SK-N-SH treated with all-trans-retinoic acid at 6 μM for 48 hours (cell line): ENCODE data around the gene AAMP.

Experiments
- ARNTL ChIP-seq: fragments of 450-650 bp; formaldehyde crosslinking; IDR thresholded peaks from 2 replicates; pipeline ENCODE4 v1.5.0; 2020; ENCODE audit warnings: low read depth, mild to moderate bottlenecking, moderate library complexity, borderline replicate concordance
- SNAI2 ChIP-seq: fragments of 250-450 bp; sonication (Bioruptor Pico); IDR thresholded peaks from 2 replicates; pipeline ENCODE4 v1.5.0; 2020; ENCODE audit warnings: mild to moderate bottlenecking, moderate library complexity
- ZNF565 ChIP-seq: fragments of 450-650 bp; formaldehyde crosslinking; conservative IDR thresholded peaks from 2 replicates; pipeline ENCODE4 v1.5.0; 2020; ENCODE audit warnings: low read depth, mild to moderate bottlenecking, moderate library complexity
- ZNF8 ChIP-seq: fragments of 450-650 bp; formaldehyde crosslinking; IDR thresholded peaks from 2 replicates; pipeline ENCODE4 v1.5.0; 2020; ENCODE audit warnings: mild to moderate bottlenecking, moderate library complexity
- TF ChIP-seq, protein P1 (sequence below): fragments of 250-450 bp; sonication (Bioruptor Pico); IDR thresholded peaks from 2 replicates; pipeline ENCODE4 v1.5.1; 2021; ENCODE audit warnings: mild to moderate bottlenecking, moderate library complexity

DNA sequence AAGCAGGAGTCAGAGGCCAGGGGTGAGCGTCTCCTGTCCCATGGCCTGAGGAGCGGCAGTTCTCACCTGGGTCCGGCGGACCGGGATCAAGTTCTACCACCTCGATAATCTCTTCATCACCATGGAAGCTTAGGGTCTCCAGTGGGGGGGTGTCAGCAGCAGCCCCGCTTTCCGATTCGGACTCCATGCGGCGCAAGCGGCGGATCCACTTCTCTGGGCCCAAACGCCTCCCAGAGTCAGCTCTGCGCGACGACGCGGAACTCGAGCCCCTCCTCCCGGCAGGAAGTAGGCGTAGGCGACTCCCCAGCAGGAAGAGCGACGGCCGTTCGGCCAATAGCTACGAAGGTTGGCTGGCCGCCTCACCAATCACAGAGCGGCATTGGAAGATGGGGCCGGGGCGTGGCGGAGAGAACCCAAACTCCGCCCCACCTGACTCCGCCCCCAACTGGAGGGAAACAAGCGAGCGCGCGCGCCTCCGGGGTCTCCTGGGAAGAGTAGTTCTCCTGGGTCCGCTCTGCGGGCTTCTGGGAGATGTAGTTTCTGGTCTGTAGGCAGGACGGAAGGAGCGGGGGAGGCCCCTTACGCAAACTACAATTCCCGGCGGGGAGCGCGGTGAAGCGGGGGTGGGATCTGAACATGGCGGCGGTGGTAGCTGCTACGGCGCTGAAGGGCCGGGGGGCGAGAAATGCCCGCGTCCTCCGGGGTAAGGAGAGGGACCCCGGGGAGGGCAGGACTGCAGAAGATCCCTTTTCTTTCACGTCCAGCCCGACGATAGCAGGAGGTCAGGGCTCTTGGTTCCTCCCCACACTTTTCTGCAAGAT is at the start of gene AAMP, which contains the start of gene PNKD:
- TF ChIP-seq ARNTL (CRISPR knock-in tag), result no peak
- no peak for TF ChIP-seq SNAI2 (CRISPR knock-in tag)
- TF ChIP-seq ZNF8, result no peak
- no peak for TF ChIP-seq ZNF565 (CRISPR knock-in tag)
- TF ChIP-seq, protein P1, sequence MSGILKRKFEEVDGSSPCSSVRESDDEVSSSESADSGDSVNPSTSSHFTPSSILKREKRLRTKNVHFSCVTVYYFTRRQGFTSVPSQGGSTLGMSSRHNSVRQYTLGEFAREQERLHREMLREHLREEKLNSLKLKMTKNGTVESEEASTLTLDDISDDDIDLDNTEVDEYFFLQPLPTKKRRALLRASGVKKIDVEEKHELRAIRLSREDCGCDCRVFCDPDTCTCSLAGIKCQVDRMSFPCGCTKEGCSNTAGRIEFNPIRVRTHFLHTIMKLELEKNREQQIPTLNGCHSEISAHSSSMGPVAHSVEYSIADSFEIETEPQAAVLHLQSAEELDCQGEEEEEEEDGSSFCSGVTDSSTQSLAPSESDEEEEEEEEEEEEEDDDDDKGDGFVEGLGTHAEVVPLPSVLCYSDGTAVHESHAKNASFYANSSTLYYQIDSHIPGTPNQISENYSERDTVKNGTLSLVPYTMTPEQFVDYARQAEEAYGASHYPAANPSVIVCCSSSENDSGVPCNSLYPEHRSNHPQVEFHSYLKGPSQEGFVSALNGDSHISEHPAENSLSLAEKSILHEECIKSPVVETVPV, result no peak
